G401.6 (cell line): Measurements from ENCODE around the gene HTRA1.

Experiments
- FAIRE-seq: peaks from 2 replicates; lab custom pipeline; 2012; peaks lifted over from hg19 to GRCh38; lab: Jason Lieb, UNC

The HTRA1 gene

DNA sequence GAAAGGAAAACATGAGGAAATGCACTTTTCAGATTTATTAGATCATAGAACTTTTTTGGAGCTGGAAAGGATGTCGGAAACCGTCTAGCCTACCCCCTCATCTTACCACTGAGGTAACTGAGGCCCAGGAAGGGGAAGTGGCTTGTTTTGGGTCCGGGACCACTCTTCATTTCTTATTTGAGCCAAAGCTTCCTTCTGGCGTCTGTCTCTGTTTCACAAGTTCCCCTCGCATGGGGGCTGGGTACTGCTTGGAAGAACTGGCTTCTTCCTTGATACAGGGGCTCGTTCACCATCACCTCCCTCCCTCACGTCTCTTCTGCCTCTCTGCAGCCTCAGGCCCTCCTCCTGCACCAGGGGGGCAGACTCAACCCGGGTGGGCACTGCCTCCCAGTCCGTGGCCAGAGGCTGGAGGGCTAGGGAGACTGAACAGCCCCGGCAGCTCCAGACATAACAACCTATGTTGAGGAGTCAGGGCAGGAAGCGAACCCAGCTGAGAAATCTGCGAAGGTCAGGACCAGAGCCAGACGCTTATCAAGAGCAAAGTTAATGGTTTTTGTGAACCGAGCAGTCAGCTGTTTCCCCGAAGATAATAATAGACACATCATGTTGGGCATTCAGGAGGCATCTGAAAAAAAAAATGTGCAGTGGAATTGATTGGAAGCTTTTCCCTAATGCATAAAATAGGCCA lies 12.9 kb downstream of the HTRA1 start:
- no peak for FAIRE-seq

GRCh38 chr10:122475100-122475499 lies 13.7 kb downstream of the HTRA1 start:
- no peak for FAIRE-seq

- no peak for FAIRE-seq
Measured at GRCh38 chr10:122475591-122476332, 14.4 kb downstream of the HTRA1 start.

GRCh38 chr10:122476333-122476695 lies 15.0 kb downstream of the HTRA1 start:
- FAIRE-seq: no peak

- no peak for FAIRE-seq
Measured at GRCh38 chr10:122477436-122477835, 16.1 kb downstream of the HTRA1 start.

DNA sequence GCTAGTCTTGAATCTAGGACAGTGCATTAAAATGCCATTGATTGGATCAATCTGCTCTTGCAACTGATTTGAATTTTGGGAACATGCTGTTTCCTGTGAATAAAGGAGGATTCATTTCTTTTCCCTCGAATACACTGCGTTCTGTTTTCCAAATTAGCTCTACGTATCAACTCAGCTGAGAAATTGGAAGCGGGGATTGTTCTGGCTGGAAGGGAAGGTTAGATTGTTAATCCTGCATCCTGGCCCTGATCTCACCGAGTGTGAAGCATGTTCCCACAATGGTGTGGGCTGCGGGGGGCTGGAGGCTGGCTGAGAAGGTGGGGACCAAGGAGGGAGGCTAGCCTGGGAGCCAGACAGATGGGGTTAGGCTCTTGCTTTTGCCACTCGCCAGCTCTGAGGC lies 17.6 kb downstream of the HTRA1 start:
- FAIRE-seq: no peak

GRCh38 chr10:122480146-122480833 lies 18.9 kb downstream of the HTRA1 start:
- FAIRE-seq: no peak

DNA sequence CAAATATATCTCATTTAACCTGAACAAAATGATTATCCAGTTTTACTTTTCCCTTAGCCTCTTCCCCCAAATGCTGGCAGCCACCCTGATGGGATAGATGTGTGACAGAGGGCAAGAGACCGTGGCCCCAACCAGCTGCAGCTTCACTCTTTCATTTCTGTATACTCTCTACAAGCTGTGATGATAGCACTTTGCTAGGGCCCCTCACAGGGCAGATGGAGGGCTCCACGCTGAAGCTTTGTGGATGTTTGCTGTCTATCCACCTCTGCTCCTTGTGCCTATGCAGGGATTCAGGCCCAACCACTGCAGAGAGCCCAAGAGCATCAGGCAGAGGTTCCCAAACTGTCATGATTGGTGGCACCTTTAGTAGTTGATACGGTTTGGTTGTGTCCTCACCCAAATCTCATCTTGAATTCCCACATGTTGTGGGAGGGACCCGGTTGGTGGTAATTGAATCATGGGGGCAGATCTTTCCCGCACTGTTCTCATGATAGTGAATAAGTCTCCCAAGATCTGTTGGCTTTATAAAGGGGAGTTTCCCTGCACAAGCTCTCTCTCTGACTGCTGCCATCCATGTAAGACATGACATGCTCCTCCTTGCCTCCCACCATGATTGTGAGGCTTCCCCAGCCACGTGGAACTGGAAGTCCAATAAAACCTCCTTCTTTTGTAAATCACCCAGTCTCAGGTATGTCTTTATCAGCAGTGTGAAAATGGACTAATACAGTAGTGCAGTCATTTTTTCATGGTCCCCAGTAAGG lies 20.1 kb downstream of the HTRA1 start:
- no peak for FAIRE-seq

DNA sequence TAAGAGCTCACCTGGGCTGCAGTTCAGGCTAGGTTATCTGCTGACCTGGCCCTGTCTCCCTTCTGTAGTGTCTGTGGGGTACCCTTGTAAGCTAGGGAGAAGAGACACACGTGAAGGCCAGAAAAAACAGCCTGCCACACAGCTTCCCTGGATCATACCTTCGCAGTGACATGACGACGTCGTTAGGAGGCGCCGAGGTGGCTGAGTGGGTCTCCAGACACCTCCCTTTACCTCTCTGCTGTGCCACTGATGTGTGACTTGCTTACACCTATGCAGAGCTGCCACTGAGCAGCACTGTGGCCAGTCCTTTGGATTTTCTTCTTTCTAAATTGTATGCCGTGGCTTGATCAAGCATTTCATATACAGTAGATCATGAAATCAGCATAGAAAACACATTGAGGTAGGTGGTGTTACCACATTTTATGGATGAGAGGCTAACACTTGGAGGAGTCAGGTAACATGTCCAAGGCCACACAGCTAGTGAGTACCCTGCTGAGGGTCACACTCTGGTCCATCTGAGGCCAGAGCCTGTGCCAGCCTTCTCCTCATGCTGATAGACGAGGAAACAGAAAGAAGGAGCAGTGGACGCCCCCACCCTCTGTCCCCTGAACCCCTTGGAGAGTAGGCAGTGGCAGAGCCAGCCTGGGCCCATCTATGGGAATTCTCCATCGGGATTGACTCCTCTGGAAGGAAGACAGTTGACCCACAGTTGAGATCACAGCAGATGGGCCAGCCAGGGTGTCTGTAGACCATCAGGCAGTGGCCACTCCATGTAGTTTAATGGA lies 23.1 kb downstream of the HTRA1 start:
- FAIRE-seq: no peak

GRCh38 chr10:122485670-122486069 lies 24.3 kb downstream of the HTRA1 start:
- no peak for FAIRE-seq

DNA sequence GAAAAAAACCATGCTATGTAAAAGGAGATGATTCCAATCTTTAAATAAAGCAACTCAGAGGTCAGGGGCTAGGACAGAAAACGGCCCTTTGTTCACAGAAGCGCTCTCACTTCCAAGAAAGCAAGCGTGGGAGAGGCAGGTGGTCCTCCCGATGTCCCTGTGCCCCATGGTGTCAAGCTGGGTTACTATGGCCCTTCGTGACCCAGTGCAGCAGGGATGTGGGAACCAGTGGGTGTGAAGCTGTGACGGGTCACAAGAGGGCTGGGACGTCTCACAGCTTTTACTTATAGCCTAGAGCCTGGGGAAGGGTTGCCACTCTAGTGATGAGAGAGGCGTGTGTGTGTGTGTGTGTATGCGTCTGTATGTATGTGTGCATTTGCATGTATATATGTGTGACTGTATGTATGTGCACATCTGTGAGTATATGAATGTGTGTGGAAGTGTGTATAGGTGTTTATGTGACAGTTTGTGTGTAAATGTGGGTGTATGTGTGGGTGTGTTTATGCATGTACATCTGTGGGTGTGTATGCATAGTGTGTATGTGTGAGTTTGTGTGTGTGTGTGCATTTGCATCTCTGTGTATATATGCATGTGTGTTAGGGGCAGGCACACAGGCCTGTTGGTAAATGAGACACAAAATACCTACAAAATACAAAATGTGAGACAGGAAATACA lies 25.2 kb downstream of the HTRA1 start:
- no peak for FAIRE-seq

- FAIRE-seq: no peak
Measured at GRCh38 chr10:122487174-122487765, 25.9 kb downstream of the HTRA1 start.

DNA sequence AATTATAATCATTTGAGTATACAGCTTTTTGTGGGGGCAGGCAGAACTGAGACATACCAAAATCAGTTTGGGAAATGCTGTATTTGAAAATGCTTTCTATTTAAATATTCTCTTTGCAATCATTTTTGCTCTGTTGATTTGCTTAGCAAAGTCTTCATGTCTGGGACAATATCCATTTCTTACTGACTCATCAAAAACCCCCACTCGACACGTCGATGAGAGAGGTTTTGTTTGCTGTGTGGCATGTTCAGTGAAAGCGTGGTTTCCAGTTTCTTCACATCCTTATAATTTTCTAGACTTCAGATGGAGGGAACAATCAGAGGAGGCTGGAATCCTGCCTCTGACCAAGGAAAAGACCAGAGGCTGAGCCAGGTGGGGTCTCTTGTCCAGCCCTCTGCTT lies 28.9 kb downstream of the HTRA1 start:
- no peak for FAIRE-seq

DNA sequence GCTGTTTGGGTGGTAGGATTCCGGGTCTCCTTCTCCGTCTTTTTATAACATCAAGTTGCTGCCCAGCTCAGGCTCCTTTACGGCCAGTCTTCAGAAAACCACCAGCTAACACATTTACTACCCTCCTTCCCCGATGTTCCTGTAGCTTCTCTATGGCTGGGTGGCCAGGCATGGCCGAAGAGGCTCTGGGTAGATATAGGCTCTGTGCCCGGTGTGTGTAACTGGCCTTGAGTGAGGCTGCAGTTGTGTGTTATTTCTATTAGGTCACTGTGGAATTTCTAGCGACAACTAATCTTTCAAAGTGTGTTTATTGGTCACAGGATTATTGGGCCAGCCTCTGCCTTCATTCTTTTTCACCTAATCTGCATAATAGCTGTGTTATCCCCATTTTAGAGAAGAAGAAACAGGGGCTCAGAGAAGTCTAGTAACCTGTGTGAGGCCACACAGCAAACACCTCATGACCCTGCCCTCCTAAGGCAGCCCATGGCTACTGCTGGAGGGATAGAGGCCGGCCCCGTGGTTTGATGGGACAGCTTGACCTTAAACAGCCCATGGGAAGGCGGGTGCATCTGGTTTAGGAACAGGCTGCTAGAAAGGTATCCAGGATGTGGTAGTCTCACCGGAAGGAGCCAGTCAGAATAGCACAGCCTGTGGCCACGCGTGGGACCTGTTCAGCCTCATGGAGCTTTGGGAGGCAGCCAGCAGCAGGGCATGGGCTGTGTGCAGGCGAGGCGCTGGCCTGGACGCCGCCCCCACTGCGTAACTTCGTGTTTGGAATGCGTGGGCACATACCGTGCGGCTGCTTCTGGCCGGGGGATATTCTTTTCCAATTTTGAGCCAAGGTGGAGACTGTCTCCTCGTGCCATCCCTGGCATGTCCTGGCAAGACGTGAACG lies 29.7 kb downstream of the HTRA1 start:
- FAIRE-seq: no peak

DNA sequence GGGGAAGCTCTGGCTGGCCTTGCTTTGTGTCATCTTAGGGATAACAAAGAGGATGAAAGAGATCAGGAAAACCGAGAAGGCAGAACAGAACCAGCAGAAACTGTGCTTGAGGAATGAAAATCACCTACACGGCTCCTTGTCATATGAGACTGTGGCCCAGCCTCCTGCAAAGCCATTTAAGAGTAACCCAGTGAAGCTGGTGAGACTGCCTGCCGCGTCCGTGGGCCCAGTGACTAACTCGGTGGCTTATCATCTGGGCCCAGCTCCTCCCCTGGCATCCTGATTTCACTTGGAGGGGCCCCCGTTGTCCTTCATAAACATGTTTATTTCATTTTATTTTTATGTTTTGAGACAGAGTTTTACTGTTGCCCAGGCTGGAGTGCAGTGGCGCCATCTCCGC lies 30.7 kb downstream of the HTRA1 start:
- no peak for FAIRE-seq

DNA sequence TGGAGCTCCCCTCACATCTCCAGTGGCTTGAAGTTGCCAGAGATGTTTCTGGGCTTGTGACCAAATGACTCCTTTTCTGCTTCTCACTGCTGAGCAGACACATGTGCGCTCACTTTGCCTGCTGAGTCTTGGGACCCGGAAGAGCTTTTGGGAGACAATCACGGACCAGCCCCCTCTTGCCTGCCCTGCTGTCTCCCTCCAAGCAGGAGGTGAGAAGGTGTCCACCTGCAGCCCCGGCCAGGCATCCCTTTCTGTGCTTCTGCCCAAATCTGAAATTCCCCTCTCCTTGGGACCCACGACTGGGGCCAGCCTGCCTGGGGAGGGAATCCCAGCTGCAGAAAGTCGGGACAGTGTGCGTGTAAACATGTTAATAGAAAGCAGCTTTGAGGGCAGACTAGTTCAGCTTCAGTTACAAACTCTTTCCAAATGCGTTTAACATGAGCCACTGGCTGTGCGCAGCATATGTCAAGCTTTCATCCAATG lies 31.7 kb downstream of the HTRA1 start:
- FAIRE-seq: no peak

GRCh38 chr10:122493761-122494160 lies 32.4 kb downstream of the HTRA1 start:
- no peak for FAIRE-seq

- no peak for FAIRE-seq
Measured at GRCh38 chr10:122494173-122494820, 32.9 kb downstream of the HTRA1 start.

GRCh38 chr10:122494833-122495232 lies 33.5 kb downstream of the HTRA1 start:
- FAIRE-seq: no peak
